ENCODE measurements around the gene SLC2A13. TPM values are rescaled to one million over a fixed set of nuclear protein-coding genes. Genes with fewer than 3 reads are reported as not detected.

The SLC2A13 gene
- total RNA-seq, 1 experiment from 2014 or later = 7.0 TPM

DNA sequence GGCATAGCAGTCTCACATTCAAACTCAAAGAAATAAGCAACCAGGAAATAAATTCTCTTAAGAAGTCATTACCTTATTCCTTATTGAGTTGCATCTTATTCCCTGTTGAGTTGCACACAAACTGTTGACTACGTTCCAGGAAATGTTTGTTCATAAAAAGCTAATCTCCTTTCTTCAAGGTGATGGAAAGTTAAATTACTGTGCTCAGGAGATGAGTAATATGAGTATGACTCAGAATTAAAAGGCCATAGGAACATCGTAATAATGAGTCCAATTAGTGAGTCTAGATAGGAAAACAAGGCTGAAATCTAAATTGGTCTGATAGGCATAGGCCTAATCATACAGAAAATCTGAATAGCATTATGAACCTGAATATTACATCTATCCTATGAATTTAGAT, 203.1 kb downstream of the SLC2A13 start:
- no peaks in the 10 kb centered on the region for H3K4me1 ChIP-seq (ENCODE audit: insufficient read depth, low read length)
- no peak overlapping the region for H2AK5ac ChIP-seq (ENCODE audit: insufficient read length, low read length)
- H4K91ac ChIP-seq (ENCODE audit: insufficient read length, low read depth, low read length) = no peak overlapping the region
- no peak overlapping the region for H3K14ac ChIP-seq (ENCODE audit: insufficient read depth, low read length)
- H3T11ph ChIP-seq (ENCODE audit: low read length) = no peak overlapping the region
- Mint-ChIP-seq H3K4me1 (no peaks in the 10 kb centered on the region), H3K36me3 (ENCODE audit: insufficient read depth in 1 of 3, low read depth in 3 of 3) (no peaks in the 10 kb centered on the region), H3K9me3 (no peaks in the 10 kb centered on the region), H3K27me3 (ENCODE audit: low read depth) (no peaks in the 10 kb centered on the region), H3K27ac (no peak overlapping the region), H3K4me3 (no peak overlapping the region)
- WGBS (ENCODE audit: extremely low coverage, insufficient read length, low lambda C conversion rate) = no CpG with 5 or more reads among the region's 2 CpGs
- H2BK5ac ChIP-seq (ENCODE audit: insufficient read length, low read length) = no peak overlapping the region
- H3K23ac ChIP-seq (ENCODE audit: insufficient read length, low read depth, low read length) = no peak overlapping the region
- no peaks in the 10 kb centered on the region for H4K20me1 ChIP-seq (ENCODE audit: control insufficient read depth, insufficient read depth, insufficient read length)
- no peak overlapping the region for H3K27ac ChIP-seq (ENCODE audit: insufficient read length, low read depth, low read length)
- H2BK15ac ChIP-seq (ENCODE audit: low read depth, low read length) = no peak overlapping the region
- H2BK120ac ChIP-seq (ENCODE audit: low read depth, low read length, poor library complexity, severe bottlenecking) = no peak overlapping the region
- no peaks in the 10 kb centered on the region for H3K27me3 ChIP-seq (ENCODE audit: insufficient read depth, low read length)
- H2BK12ac ChIP-seq (ENCODE audit: insufficient read length, low read depth, low read length) = no peak overlapping the region
- H3K79me2 ChIP-seq (ENCODE audit: insufficient read depth, low read length) = no peaks in the 10 kb centered on the region
- H2BK20ac ChIP-seq (ENCODE audit: low read depth, low read length, poor library complexity, severe bottlenecking) = no peak overlapping the region
- H3K9me3 ChIP-seq (ENCODE audit: control insufficient read depth, low read depth, low read length) = no peaks in the 10 kb centered on the region
- H4K5ac ChIP-seq (ENCODE audit: insufficient read length, low read depth, low read length) = no peak overlapping the region
- H2AFZ ChIP-seq (ENCODE audit: low read length) = no peak overlapping the region
- no peak overlapping the region for H3K4me2 ChIP-seq (ENCODE audit: insufficient read depth, insufficient read length, low read length)
- no peak for DNase-seq
- no peak overlapping the region for H3K18ac ChIP-seq (ENCODE audit: insufficient read length, low read depth, low read length)
- no peak overlapping the region for H4K8ac ChIP-seq (replicated peaks; ENCODE audit: insufficient read length, low read depth, low read length)
- no peaks in the 10 kb centered on the region for H3K23me2 ChIP-seq (ENCODE audit: insufficient read length, low read depth, low read length, poor library complexity, severe bottlenecking)
- TF ChIP-seq, protein P1, sequence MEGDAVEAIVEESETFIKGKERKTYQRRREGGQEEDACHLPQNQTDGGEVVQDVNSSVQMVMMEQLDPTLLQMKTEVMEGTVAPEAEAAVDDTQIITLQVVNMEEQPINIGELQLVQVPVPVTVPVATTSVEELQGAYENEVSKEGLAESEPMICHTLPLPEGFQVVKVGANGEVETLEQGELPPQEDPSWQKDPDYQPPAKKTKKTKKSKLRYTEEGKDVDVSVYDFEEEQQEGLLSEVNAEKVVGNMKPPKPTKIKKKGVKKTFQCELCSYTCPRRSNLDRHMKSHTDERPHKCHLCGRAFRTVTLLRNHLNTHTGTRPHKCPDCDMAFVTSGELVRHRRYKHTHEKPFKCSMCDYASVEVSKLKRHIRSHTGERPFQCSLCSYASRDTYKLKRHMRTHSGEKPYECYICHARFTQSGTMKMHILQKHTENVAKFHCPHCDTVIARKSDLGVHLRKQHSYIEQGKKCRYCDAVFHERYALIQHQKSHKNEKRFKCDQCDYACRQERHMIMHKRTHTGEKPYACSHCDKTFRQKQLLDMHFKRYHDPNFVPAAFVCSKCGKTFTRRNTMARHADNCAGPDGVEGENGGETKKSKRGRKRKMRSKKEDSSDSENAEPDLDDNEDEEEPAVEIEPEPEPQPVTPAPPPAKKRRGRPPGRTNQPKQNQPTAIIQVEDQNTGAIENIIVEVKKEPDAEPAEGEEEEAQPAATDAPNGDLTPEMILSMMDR (conservative IDR thresholded peaks at IDR 0.05) = no peak
- no peaks in the 10 kb centered on the region for H3K79me1 ChIP-seq (ENCODE audit: insufficient read depth, low read depth, low read length, poor library complexity, severe bottlenecking)
- H3K4ac ChIP-seq (ENCODE audit: low read depth, low read length) = no peak overlapping the region
- H3K56ac ChIP-seq (ENCODE audit: insufficient read length, low read depth, low read length) = no peak overlapping the region
- H3K9ac ChIP-seq (ENCODE audit: extremely low read depth, insufficient read length, low read length) = no peak overlapping the region
